Tibial nerve (tissue), 4 donors: ENCODE measurements around the gene LHX3. TPM values are rescaled to one million over a fixed set of nuclear protein-coding genes. Genes with fewer than 3 reads are reported as not detected.

ENCODE experiments used
- DNase-seq, 2 donors: peaks; one replicate each; pipeline ENCODE4 v3.0.0-alpha.2; 2019; ENCODE audit warnings: low spot score in 2 of 2
- H3K27ac ChIP-seq, 4 donors: fragments of 200-600 bp; sonication (generic) in 3 of 4; one replicate each; pipeline ENCODE4 v1.5.1; 2017 to 2019; ENCODE audit warnings: mild to moderate bottlenecking in 1 of 4
- H3K27me3 ChIP-seq, 2 donors: fragments of 200-600 bp; sonication (generic) in 1 of 2; one replicate each; pipeline versions ENCODE4 v1.5.1 to v1.6.0; 2017 to 2019
- H3K36me3 ChIP-seq, 3 donors: fragments of 200-600 bp; sonication (generic); one replicate each; pipeline ENCODE4 v1.5.1; 2018 to 2019
- H3K4me1 ChIP-seq, 4 donors: fragments of 200-600 bp; sonication (generic) in 3 of 4; one replicate each; pipeline ENCODE4 v1.5.1; 2017 to 2019
- H3K4me3 ChIP-seq, 4 donors: fragments of 200-600 bp; sonication (generic) in 3 of 4; one replicate each; pipeline ENCODE4 v1.5.1; 2017 to 2019; ENCODE audit warnings: mild to moderate bottlenecking in 1 of 4, moderate library complexity in 1 of 4
- H3K9me3 ChIP-seq, 4 donors: fragments of 200-600 bp; sonication (generic) in 3 of 4; one replicate each; pipeline ENCODE4 v1.5.1; 2017 to 2019
- CTCF ChIP-seq, 5 experiments: fragments of 200-600 bp in 3 of 5; fragments of 450-650 bp in 2 of 5; sonication (generic) in 3 of 5; IDR thresholded peaks; one replicate each; pipeline ENCODE4 v1.5.1; 2016 to 2019; ENCODE audit warnings: antibody characterized with exemption in 5 of 5, mild to moderate bottlenecking in 3 of 5, moderate library complexity in 2 of 5
- EP300 ChIP-seq, 2 donors: sonication (generic); formaldehyde crosslinking; IDR thresholded peaks; one replicate each; pipeline ENCODE4 v1.6.1; 2017; ENCODE audit warnings: antibody characterized with exemption in 2 of 2, mild to moderate bottlenecking in 1 of 2
- POLR2A ChIP-seq, 2 donors: fragments of 450-650 bp; IDR thresholded peaks; one replicate each; pipeline ENCODE4 v1.6.1; 2017; ENCODE audit warnings: antibody characterized with exemption in 2 of 2, mild to moderate bottlenecking in 2 of 2, moderate library complexity in 2 of 2
- WGBS, 2 donors: methylation state at CpG; one replicate each; pipeline ENCODE4 v1.1.5; 2018; 5-methylcytosine and 5-hydroxymethylcytosine counted together
- total RNA-seq, 4 donors: library from RNA; depleted of rRNA; stranded (reverse); fragments of >200 nt; gene quantifications; one replicate each; pipeline ENCODE4 v1.1.0, GENCODE V29; 2016

LHX3 gene
- total RNA-seq, 4 donors from 2014 or later: not detected

- WGBS, 2 donors: 80 to 85% methylated on average over 6 to 8 of the region's 9 CpGs
- Histone ChIP-seq H3K9me3 (no peaks in the 10 kb centered on the region), H3K27ac (no peak overlapping the region), H3K27me3 (peaks cover 0 to 49% of the 10 kb centered on the region in 2 donors), H3K36me3 (no peaks in the 10 kb centered on the region), H3K4me1 (peaks cover 0 to 3% (median 0%) of the 10 kb centered on the region in 4 donors), H3K4me3 (no peak overlapping the region)
- DNase-seq: no peak
- TF ChIP-seq EP300 (IDR thresholded peaks at IDR 0.05) (no peak), POLR2A (IDR thresholded peaks at IDR 0.05) (no peak), CTCF (IDR thresholded peaks at IDR 0.05) (no peak)
Measured at GRCh38 chr9:136149853-136150252, 55.1 kb downstream of the LHX3 start.

GRCh38 chr9:136149337-136149736, 55.6 kb downstream of the LHX3 start:
- no peak overlapping the region for H3K27ac ChIP-seq
- H3K36me3 ChIP-seq: no peaks in the 10 kb centered on the region
- no peak for DNase-seq
- peaks cover 0 to 49% of the 10 kb centered on the region in 2 donors for H3K27me3 ChIP-seq
- 74 to 83% methylated on average over 11 to 12 of the region's 12 CpGs for WGBS, 2 donors
- no peaks in the 10 kb centered on the region for H3K9me3 ChIP-seq
- H3K4me1 ChIP-seq: peaks cover 0 to 3% (median 0%) of the 10 kb centered on the region in 4 donors
- no peak for TF ChIP-seq POLR2A (IDR thresholded peaks at IDR 0.05)
- no peak overlapping the region for H3K4me3 ChIP-seq

- Histone ChIP-seq H3K27me3 (peaks cover 0 to 55% of the 10 kb centered on the region in 2 donors), H3K4me3 (no peak overlapping the region), H3K4me1 (peaks cover 0 to 3% (median 0%) of the 10 kb centered on the region in 4 donors), H3K27ac (no peak overlapping the region), H3K9me3 (no peaks in the 10 kb centered on the region), H3K36me3 (no peaks in the 10 kb centered on the region)
- TF ChIP-seq EP300 (IDR thresholded peaks at IDR 0.05) (no peak), CTCF (IDR thresholded peaks at IDR 0.05) (no peak), POLR2A (IDR thresholded peaks at IDR 0.05) (no peak)
- WGBS, 2 donors: 79 to 82% methylated on average over 13 to 14 of the region's 14 CpGs
- no peak for DNase-seq
Measured at GRCh38 chr9:136148766-136149165, 56.2 kb downstream of the LHX3 start.

- Histone ChIP-seq H3K27ac (no peak overlapping the region), H3K4me3 (no peak overlapping the region), H3K27me3 (peaks cover 0 to 61% of the 10 kb centered on the region in 2 donors), H3K9me3 (no peaks in the 10 kb centered on the region), H3K4me1 (peaks cover 0 to 3% (median 0%) of the 10 kb centered on the region in 4 donors), H3K36me3 (no peaks in the 10 kb centered on the region)
- WGBS, 2 donors: 19 to 31% methylated on average over 19 to 35 of the region's 35 CpGs
- no peak for DNase-seq
- TF ChIP-seq POLR2A (IDR thresholded peaks at IDR 0.05) (no peak), CTCF (IDR thresholded peaks at IDR 0.05) (no peak), EP300 (IDR thresholded peaks at IDR 0.05) (no peak)
Measured at GRCh38 chr9:136147890-136148714, 56.8 kb downstream of the LHX3 start.

GRCh38 chr9:136147038-136147889, 57.7 kb downstream of the LHX3 start:
- no peak overlapping the region for H3K27ac ChIP-seq
- peaks cover 0 to 68% of the 10 kb centered on the region in 2 donors for H3K27me3 ChIP-seq
- H3K4me1 ChIP-seq: peaks cover 0 to 3% (median 0%) of the 10 kb centered on the region in 4 donors
- no peak for TF ChIP-seq POLR2A (IDR thresholded peaks at IDR 0.05)
- no peak for TF ChIP-seq CTCF (IDR thresholded peaks at IDR 0.05)
- no peak for TF ChIP-seq EP300 (IDR thresholded peaks at IDR 0.05)
- H3K4me3 ChIP-seq: no peak overlapping the region
- no peaks in the 10 kb centered on the region for H3K36me3 ChIP-seq
- H3K9me3 ChIP-seq: no peaks in the 10 kb centered on the region
- WGBS, 2 donors: 67 to 68% methylated on average over 14 to 20 of the region's 22 CpGs
- no peak for DNase-seq

Other genes starting within 250 kb of the LHX3 start
- 10 to 100 TPM; 48.6 to 61.4 (median 55.9) TPM for gene UBAC1, start 243.8 kb downstream of the LHX3 start, total RNA-seq
- 10 to 100 TPM; 45.6 to 55.7 (median 49.8) TPM for gene NACC2, start 109.8 kb downstream of the LHX3 start, total RNA-seq
- 10 to 100 TPM; 24.3 to 47.7 (median 26.6) TPM for gene TMEM250, start 86.3 kb downstream of the LHX3 start, total RNA-seq
- 10 to 100 TPM; 10.2 to 16.8 (median 11.8) TPM for gene QSOX2, start 40.7 kb upstream of the LHX3 start, total RNA-seq
- gene CCDC187, start 99.0 kb upstream of the LHX3 start, total RNA-seq: under 1 TPM in 1 of 4 donors, not detected in 3; 0.20 TPM
- gene GPSM1, start 122.4 kb upstream of the LHX3 start, total RNA-seq: 10 to 100 TPM; 28.8 to 95.1 (median 38.1) TPM
- 10 to 100 TPM; 49.4 to 79.5 (median 70.8) TPM for gene DNLZ, start 158.6 kb upstream of the LHX3 start, total RNA-seq
- 10 to 100 TPM in 1 of 4 donors, 1 to 10 TPM in 3; 3.1 to 19.8 (median 3.1) TPM for gene CARD9, start 168.5 kb upstream of the LHX3 start, total RNA-seq
- 10 to 100 TPM in 1 of 4 donors, 1 to 10 TPM in 3; 7.0 to 21.0 (median 9.5) TPM for gene SNAPC4, start 195.0 kb upstream of the LHX3 start, total RNA-seq
- 100 to 1,000 TPM in 1 of 4 donors, 10 to 100 TPM in 3; 52.6 to 101 (median 70.9) TPM for gene ENTR1, start 205.5 kb upstream of the LHX3 start, total RNA-seq
- gene PMPCA, start 205.5 kb upstream of the LHX3 start, total RNA-seq: 10 to 100 TPM; 35.6 to 42.0 (median 39.3) TPM
- gene INPP5E, start 234.7 kb upstream of the LHX3 start, total RNA-seq: 10 to 100 TPM; 15.1 to 23.1 (median 18.6) TPM